ENCODE results near the gene ARHGEF25.
"Not testable (repeated sequence)": the region's sequence is repeated elsewhere in the genome, so short reads cannot be mapped to it uniquely, and the experiment has no call there.

Gene ARHGEF25

GRCh38 chr12:57613427-57614109, 2.3 kb downstream of the ARHGEF25 start:
- H3K4me3 ChIP-seq (replicated peaks in 1 of 2; ENCODE audit: low read depth in 2 of 2, low read length in 2 of 2): no peak overlapping the region
- DNase-seq (ENCODE audit: low read depth in 2 of 2): no peak
- TF ChIP-seq CTCF (IDR thresholded peaks at IDR 0.05; ENCODE audit: low read depth, low read length): no peak

- no peak overlapping the region for H3K4me3 ChIP-seq (replicated peaks in 1 of 2; ENCODE audit: low read depth in 2 of 2, low read length in 2 of 2)
- no peak for TF ChIP-seq CTCF (IDR thresholded peaks at IDR 0.05; ENCODE audit: low read depth, low read length)
- DNase-seq (ENCODE audit: low read depth in 2 of 2): peak; percentile 42
These were observed 3.1 kb downstream of the ARHGEF25 start for GRCh38 chr12:57614178-57614947.

DNA sequence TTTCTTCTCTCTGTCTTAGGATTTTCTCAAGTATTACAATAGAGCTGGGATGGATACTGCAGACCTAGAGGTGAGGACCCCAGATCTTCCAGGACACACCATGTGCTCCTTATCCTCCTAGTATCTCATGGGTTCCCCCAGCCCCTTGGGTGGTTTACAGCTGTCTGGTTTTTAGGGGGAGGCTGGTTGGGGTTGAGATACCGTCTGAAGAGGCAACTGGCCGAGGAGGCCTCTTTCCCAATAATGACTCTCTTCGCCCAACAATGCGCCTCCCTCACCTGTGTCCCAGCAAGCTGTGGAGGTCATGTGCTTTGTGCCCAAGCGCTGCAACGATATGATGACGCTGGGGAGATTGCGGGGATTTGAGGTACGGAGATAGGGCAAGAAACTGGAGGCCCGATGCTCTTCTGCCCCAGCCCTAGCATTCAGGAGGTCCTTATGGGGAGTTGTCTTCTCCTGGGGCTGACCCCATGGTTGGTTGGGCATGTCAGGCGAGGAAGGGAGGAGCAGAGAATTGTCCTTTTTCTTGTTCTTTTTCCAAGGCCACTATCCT, 3.8 kb downstream of the ARHGEF25 start:
- TF ChIP-seq CTCF (IDR thresholded peaks at IDR 0.05; ENCODE audit: low read depth, low read length): no peak
- DNase-seq (ENCODE audit: low read depth in 2 of 2): no peak
- no peak overlapping the region for H3K4me3 ChIP-seq (replicated peaks in 1 of 2; ENCODE audit: low read depth in 2 of 2, low read length in 2 of 2)

DNA sequence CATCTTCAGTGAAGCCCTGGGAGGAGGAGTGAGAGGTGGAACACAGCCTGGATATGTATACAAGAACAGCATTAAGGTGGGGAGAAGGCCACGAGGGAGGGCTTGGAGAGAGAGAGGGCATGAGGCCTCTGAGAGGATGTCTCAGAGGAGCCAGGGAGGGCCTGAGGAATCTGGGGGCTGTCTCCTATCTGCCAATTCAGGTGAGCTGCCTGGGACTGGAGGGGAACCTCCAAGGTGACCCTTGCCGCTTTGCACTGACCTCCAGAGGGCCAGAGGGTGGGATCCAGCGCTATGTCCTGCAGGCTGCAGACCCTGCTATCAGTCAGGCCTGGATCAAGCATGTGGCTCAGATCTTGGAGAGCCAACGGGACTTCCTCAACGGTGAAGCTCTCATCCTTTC, 4.4 kb downstream of the ARHGEF25 start:
- H3K4me3 ChIP-seq (replicated peaks in 1 of 2; ENCODE audit: low read depth in 2 of 2, low read length in 2 of 2): no peak overlapping the region
- DNase-seq (ENCODE audit: low read depth in 2 of 2): no peak
- TF ChIP-seq CTCF (IDR thresholded peaks at IDR 0.05; ENCODE audit: low read depth, low read length): no peak

DNA sequence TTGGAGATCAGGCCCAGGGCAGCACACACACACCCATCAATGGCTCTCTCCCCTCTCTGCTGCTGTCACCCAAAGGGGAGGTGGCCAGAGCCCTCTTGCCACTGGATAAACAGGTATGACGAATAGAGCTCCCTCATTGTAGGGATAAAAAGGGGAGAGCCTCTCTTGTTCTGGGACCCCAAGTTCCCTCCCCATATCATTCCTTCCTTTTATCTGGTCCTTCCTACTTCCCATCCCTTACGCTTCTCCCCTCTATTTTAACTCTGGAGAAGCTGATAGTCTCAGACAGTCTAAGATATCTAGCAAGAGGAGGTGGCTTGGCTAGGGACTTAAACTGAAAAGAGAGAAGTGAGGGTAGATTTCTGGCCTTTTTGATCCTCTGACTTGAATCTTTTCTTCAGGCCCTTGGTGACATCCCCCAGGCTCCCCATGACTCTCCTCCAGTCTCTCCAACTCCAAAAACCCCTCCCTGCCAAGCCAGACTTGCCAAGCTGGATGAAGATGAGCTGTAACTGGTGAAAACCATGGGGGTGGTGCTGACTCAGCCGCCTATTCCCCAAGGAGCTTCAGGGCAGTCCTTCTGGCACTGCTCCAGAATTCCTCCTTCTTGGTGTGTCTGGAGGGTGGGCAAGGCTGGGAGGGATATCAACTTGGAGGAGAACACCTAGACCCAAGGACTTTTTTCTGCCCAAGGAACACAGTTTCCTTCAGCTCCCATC, 5.3 kb downstream of the ARHGEF25 start:
- DNase-seq (ENCODE audit: low read depth in 2 of 2): peak; percentile 50 to 75
- TF ChIP-seq CTCF (IDR thresholded peaks at IDR 0.05; ENCODE audit: low read depth, low read length): no peak
- no peak overlapping the region for H3K4me3 ChIP-seq (replicated peaks in 1 of 2; ENCODE audit: low read depth in 2 of 2, low read length in 2 of 2)

GRCh38 chr12:57617942-57618341, 6.7 kb downstream of the ARHGEF25 start:
- no peak for TF ChIP-seq CTCF (IDR thresholded peaks at IDR 0.05; ENCODE audit: low read depth, low read length)
- no peak for DNase-seq (ENCODE audit: low read depth in 2 of 2)
- H3K4me3 ChIP-seq (replicated peaks in 1 of 2; ENCODE audit: low read depth in 2 of 2, low read length in 2 of 2): no peak overlapping the region

- not testable (repeated sequence) for DNase-seq (ENCODE audit: low read depth in 2 of 2); H3K4me3 ChIP-seq (replicated peaks in 1 of 2; ENCODE audit: low read depth in 2 of 2, low read length in 2 of 2)
These were observed 7.2 kb downstream of the ARHGEF25 start for GRCh38 chr12:57618431-57618830.
